A673 (cell line): ENCODE measurements around the gene DAD1.

Source experiments
- EZH2 ChIP-seq: fragments of 200-600 bp; sonication (generic); IDR thresholded peaks from 2 replicates; pipeline ENCODE4 v1.6.1; 2017; ENCODE audit warnings: borderline replicate concordance, low read depth, mild to moderate bottlenecking, mixed read lengths, antibody characterized with exemption, low read length; ENCODE audit not compliant: poor library complexity, severe bottlenecking
- TF ChIP-seq, protein P1 (sequence below): fragments of 300-800, 200-600 bp; sonication (generic); conservative IDR thresholded peaks from 2 replicates; pipeline ENCODE4 v1.5.1; 2017; ENCODE audit warnings: low read depth, mild to moderate bottlenecking, antibody characterized with exemption, low read length, moderate library complexity, mixed read lengths

DNA sequence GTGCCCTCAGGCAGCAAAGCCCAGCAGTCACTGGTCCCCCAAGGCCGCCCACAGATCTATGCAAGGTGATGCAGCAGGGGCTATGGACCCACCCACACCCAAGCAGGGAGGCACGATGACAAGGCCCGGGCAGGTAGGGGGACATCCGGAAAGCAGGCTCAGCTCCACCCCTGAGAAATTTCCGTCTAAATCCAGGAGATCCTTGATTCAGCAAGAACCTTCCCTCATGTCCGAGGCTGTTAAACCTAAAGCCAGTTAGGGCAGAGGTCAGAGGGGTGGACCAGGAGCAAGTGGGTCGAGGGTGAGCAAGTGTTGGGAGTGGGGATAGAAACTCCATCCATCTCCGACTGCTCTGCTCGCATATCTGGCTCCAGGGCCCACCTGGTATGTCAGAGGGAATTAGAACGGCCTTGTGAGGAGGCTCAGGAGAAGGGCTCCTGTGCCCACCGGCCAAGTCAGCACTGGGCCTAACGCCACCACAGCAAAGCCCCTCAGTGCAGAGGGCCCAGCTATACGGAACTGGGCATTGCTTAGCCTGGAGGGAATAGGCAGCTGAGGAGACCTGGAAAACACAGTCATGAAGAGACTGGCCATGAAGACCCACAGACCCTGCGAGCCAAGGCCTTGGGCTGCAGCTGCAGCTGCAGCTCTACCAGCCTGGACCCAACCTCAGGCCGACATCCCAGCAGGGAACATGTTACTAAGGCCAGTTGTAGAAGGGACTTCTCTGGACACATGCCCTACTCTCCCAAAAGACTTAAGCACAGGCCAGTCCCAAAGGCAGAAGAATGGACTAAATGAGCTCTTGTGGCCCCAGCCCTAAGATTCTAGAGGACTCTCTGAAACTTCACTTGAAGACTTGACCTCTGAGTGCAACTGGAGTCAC, 34.3 kb downstream of the DAD1 start:
- TF ChIP-seq, protein P1, sequence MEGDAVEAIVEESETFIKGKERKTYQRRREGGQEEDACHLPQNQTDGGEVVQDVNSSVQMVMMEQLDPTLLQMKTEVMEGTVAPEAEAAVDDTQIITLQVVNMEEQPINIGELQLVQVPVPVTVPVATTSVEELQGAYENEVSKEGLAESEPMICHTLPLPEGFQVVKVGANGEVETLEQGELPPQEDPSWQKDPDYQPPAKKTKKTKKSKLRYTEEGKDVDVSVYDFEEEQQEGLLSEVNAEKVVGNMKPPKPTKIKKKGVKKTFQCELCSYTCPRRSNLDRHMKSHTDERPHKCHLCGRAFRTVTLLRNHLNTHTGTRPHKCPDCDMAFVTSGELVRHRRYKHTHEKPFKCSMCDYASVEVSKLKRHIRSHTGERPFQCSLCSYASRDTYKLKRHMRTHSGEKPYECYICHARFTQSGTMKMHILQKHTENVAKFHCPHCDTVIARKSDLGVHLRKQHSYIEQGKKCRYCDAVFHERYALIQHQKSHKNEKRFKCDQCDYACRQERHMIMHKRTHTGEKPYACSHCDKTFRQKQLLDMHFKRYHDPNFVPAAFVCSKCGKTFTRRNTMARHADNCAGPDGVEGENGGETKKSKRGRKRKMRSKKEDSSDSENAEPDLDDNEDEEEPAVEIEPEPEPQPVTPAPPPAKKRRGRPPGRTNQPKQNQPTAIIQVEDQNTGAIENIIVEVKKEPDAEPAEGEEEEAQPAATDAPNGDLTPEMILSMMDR: no peak
- no peak for TF ChIP-seq EZH2
